NCI-H2227 (cell line): ENCODE measurements around the gene C5orf24.
"Not testable (repeated sequence)": the region's sequence is repeated elsewhere in the genome, so short reads cannot be mapped to it uniquely, and the experiment has no call there.

Experiments
- DNase-seq: peaks from one replicate; lab custom pipeline; 2025; ENCODE audit not compliant: unreplicated experiment; lab: John Stamatoyannopoulos, UW

Gene C5orf24

DNA sequence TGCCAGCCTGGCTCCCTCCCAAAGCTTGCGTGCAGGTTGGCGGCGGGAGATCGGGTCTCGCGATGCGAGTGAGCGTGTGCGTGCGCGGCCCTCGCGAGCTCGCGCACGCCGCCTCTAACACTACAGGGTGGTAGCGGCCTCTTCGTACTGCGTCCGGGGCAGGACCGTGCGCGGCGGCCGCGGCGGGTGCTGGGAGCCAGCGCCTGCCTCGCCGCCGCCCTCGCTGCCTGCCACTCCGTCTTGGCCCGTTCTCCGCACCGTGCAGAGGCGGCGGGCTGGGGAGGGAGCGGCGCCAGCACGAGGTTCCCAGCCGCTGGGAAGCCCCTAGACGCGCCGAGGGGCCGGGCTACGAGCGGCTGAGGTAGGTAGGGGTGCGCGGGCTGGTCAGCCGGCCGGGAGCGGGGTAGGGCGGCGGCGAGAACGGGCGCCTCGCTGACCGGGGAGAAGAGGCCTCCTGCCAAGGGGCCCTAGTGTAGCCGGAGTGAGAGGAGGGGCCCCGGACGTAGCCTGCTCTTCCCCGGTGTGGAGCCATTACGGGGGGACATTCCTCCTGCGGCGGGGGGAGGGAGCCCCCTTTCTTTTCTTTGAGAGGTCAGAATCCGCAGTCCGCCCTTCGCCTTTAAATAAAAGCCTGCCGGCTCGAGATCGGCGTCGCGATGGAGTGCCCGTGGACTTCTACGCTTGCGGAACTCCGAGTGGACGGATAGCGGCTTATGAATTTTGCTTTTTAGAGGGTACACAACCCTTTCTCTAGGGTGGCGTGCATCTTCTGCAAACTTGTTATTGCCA is at the start of gene C5orf24:
Gene C5orf24 (plus strand): TSS at position 117 of the 789 bp plus-strand sequence. CDS start 8,933 bp downstream, outside the sequence.
- peak; percentile 93 for DNase-seq

DNA sequence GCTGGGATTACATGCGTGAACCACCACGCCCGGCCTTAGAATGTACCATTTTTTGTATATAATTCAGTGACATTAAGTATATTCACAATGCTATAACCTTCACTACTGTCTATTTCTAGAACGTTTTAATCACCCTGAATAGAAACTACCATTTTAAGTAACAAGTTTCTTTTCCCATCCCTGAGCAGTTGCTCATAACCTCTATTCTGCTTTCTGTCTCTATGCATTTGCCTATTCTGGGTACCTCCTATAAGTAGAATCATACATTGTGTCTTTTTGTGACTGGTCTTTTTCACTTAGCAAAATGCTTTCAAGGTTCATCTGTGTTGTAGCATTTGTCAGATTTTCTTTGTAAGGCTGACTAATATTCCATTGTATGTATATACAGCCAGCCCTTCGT is 47.3 kb upstream of the C5orf24 start:
- no peak for DNase-seq

DNA sequence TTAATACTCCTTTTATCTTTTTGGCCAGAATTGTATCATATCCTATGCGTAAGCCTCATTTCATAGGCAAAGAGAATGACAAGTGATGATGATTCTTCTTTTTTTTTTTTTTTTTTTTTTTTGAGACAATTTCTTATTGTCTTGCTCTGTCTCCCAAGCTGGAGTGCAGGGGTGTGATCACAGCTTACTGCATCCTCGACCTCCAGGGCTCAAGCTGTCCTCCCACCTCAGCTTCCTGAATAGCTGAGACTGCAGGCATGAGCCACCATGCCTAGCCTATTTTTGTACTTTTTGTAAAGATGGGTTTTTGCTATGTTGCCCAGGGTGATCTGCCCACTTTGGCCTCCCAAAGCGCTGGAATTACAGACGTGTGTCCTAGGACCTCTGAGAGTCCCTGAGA is 41.9 kb upstream of the C5orf24 start:
- DNase-seq, result no peak

DNA sequence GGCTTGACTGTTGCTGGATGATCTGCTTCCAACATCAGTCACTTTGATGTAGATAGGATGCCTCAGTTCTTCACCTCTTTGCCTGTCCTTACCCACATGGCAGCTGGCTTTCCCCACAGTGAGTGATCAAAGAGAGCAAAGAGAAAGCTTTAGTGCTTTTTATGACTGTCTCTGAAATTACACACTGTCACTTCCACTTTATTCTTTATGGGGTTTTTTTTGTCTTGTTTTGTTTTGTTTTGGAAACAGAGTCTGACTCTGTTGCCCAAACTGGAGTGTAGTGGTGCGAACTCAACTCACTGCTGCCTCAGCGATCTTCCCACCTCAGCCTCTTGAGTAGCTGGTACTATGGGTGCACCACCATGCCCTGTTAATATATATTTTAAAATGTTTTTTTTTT is 32.4 kb upstream of the C5orf24 start:
- no peak for DNase-seq

DNA sequence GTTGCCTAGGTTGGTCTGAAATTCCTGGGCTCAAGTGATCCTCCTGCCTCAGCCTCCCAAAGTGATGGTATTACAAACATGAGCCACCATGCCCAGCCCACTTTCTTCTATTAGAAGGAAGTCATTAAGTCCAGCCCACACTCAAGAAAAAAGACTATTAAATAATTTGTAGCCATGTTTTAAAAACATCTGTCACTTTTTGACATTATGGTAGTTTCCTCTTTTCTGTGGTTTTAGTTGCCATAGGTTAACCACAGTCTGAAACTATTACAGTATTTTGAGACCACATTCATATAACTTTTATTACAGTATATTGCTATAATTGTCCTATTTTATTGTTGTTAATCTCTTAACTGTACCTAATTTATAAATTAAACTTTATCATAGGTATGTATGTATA is 31.9 kb upstream of the C5orf24 start:
- no peak for DNase-seq

DNA sequence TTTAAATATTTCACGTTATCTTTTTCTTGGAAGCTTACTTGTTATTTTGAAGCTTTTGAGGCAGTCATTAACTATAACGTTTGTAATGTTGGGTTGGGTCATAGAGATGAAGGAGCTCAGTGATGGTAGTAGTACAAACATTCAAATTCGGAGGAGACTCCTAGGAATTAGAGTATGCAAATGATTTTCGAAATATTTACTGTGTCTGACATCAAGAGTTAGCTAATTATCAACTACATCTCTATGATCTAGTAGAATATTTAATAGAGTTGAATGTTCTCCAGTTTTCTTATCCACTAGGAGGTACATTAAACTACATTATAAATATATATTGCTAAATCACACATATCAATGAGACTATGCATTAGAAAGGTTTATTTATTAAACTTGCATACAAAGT is 28.8 kb upstream of the C5orf24 start:
- DNase-seq, result no peak

DNA sequence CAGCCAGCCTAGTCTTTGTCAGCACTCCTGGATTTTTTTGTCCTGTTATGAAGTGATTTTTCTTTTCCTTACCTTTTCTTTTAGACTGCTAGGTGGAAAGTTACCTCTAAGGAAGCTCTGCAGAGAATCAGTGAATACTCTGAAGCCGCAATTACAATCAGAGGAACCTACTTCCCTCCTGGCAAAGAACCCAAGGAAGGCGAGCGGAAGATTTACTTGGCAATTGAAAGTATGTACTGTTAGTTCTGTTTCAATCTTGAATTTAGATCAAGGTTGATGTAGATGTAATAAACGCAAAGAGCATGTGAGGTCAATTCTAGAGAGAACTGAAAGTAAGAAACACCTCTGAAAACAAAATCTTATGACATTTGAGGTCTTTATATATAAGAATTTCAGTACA is 27.0 kb upstream of the C5orf24 start:
- no peak for DNase-seq

DNA sequence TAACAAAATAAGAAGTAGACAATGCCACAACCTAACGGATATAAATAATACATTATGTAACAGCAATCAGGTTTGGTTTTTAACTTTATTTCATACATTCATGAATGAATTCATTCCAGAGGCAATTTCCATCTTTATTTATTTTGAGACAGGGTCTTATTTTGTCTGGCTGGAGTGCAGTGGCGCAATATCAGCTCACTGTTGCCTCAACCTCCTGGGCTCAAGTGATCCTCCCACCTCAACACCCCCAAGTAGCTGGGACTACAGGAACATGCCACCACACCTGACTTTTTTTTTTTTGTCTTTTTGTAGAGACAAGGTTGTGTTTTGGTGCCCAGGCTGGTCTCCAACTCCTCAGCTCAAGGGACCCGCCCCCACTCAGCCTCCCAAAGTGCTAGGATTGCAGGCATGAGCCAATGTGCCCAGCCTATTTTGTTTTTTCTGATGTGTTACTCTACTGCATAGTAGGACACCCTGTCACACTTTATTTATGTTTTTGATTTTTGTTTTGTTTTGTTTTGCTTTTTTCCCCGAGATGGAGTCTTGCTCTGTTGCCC is 26.3 kb upstream of the C5orf24 start:
- no peak for DNase-seq

DNA sequence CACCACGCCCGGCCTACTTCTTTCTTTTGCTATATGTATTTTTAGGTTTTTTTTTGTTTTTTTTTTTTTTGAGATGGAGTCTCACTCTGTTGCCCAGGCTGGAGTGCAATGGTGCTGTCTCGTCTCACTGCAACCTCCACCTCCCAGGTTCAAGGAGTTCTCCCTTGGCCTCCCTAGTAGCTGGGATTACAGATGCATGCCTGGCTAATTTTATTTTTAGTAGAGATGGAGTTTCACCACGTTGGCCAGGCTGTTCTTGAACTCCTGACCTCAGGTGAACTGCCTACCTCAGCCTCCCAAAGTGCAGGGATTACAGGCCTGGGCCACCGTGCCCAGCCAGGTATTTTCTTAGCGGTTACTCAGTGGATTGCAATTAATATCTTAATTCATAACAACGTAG is 23.9 kb upstream of the C5orf24 start:
- DNase-seq, result no peak

DNA sequence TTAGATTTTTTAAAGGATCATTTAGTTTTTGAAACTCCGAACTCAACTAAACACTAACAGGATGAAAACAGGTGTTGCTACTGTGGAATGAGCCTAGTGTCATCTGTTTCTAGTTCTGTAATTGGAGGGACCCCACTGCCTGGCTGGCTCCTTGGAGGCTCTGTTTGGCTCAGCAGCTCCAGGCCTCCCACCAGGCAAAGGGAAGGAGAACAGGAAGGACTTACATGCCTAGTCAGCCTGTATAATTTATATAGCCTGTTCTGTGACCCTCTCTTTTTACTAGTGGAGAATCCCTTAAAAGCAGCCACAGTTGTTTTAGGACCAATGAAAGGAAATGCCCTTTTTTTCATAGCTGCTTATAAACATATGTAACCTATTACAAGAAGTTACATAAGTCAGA is 21.1 kb upstream of the C5orf24 start:
- DNase-seq, result no peak

DNA sequence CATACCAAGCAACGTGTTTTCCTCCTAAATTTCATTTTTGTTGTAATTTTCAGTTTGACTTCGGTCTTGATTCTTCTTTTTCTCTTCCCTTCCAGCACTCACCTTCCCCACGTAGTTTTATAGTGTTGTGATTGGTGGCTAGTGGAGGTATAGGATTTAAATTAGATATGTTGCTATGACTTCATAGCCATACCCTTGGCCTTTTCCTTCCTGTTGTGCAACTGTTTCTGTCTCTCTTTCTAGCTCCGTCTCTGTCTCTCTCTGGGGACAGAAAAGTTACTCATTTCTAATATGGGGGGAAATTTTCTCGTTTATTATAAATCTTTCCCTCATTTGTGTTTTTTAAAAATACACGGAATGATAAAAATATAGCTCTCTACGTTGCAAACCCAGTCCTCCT is 20.6 kb upstream of the C5orf24 start:
- no peak for DNase-seq

DNA sequence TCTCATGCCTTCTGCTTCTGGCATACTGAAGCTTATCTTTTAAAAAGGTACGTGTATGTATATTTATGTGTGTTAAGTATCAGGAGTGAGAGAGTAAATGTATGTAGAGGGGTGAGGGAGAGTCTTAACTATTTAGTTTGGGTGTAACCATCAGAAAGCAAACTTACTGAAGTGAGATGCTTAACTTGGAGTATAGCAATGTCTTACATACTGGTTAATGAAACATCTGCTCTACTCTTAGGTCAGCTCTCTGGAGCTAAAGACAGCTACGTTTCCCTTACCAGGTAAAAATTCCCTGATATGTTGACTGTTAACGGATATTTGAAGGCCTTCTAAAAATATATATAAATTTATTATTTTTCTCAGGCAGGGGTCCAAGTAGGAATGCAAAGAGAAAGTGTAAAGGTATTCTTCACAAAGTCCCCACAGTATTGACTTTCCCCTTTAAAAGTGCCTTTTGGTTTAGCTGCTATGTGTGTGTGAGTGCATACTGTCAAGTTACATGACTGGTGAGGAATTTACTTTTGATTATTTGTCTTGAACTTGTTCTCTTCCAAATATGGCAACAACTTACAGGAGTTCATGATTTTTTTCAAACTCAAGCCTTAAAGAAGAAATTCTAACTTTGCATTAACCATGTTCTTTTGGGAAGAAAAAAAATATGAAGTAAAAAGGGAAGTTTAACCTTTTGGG is 12.3 kb upstream of the C5orf24 start:
- DNase-seq, result no peak

DNA sequence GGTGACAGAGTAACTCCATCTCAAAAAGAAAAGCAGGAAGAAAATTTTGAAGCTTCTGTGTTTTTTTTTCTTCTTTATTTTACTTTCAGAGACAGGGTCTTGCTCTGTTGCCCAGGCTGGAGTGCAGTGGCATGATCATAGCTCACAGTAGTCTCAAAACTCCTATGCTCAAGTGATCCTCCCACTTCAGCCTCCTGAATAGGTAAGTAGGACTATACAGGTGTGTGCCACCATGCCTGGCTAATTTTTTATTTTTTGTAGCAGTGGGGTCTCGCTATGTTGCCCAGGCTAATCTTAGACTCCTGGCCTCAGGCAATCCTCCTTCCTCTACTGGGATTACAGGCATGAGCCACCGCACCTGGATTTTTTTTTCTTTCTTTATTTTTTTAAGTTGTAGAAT is 10.1 kb upstream of the C5orf24 start:
- no peak for DNase-seq

DNA sequence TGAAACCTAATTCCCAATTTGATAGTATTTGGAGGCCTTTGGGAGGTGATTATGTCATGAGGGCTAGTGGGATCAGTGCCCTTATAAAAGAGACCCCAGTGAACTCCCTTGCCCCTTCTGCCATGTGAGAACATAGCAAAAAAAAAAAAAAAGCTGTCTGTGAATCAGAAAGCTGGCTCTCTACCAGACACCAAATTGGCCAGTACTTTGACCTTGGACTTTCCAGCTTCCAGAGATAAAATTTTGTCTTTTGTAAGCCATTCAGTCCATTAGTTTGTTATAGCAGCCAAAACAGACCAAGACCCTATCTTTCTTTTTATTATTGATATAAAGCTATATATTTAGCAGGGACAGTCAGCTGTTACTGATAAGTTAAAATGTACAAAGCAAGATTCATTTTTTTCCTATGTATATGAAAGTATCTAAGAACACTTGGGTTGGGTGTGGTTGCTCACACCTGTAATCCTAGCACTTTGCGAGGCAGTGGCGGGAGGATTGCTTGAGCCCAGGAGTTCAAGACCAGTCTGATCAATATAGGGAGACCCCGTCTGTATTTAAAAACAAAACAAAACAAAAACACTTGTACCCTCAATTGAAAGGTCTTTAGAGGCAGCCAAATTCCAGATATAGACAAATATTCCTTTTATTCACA is 8.1 kb upstream of the C5orf24 start:
- no peak for DNase-seq

DNA sequence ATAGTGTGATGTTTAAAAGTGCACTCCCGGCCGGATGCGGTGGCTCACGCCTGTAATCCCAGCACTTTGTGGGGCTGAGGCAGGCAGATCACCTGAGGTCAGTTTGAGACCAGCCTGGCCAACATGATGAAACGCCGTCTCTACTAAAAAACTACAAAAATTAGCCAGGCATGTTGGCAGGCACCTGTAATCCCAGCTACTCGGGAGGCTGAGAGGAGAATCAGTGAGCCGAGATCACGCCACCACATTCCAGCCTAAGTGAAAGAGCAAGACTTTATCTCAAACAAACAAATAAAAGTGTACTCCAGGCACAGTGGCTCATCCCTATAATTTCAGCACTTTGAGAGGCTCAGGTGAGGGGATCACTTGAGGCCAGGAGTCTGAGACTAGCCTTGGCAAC is 7.4 kb upstream of the C5orf24 start:
- DNase-seq, result not testable (repeated sequence)

DNA sequence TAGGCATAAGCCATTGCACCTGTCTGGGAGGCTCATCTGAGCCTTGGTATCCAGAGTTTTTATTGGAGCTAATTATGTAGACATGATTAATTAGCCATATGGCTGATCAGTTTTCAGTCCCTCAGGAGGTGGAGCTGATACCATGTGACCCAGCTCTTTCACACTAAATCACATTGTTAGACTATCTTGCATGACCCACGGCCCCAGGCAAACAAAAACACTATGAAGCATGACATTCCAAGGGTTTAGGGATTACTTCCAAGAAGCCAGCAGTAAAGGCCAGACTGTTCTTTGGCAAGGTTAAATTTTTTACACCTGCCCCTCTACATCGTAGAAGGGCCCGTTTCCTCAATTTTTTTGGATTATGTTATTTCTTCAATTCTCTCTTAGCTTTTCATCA is 5.0 kb upstream of the C5orf24 start:
- no peak for DNase-seq

DNA sequence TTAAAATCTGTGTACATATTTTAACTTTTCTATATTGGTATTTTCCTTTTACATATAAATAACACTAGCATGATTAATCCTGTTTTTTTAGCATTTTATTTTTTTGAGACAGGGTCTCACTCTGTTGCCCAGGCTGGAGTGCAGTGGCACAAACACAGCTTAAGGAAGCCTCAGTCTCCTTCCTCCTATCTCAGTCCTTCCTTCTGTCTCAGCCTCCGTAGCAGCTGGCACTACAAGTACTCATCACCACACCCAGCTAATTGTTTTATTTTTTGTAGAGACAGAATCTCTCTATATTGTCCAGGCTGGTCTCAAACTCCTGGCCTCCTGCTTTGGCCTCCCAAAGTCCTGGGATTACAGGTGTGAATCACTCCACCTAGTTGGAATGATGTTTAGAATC is 1.5 kb upstream of the C5orf24 start:
- no peak for DNase-seq

DNA sequence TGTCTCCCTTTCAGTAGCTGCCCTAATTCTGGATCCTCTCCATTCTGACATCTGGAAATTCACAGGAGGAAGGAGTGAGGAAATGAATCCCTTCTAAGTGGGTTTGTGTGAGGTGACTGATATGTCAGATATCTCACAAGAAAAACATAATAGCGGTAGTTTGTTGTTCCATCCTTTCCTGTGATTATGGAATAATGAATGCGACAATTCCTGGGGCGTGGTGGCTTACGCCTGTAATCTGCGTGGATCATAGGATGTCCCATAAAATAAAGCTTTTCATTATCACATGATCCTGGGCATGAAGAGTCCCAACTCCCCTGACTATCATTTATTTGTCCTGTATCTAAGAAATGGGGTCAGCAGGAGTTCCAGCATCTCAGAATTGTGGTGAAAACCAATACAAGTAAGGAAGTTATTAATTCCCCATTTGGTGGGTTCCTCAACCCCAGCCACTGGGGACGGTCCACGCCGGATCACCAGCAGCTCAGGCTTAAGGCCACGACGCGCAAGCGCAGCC is 375 bp upstream of the C5orf24 start:
- no peak for DNase-seq

DNA sequence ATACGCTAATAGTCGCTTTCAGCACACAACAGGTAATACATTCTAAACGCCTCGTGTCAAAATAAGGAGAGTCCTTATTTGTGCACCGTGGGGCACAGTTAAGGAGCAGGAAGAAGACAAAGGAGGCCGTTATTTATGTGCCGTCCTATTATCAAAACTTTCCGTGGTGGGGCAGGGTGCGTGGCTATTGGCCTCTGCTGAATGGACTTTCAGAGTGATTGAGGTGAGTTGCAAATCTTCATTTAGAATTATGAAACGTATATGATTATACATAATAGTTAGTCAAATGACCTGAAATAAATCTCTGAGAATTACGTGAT is 833 bp downstream of the C5orf24 start:
- no peak for DNase-seq

DNA sequence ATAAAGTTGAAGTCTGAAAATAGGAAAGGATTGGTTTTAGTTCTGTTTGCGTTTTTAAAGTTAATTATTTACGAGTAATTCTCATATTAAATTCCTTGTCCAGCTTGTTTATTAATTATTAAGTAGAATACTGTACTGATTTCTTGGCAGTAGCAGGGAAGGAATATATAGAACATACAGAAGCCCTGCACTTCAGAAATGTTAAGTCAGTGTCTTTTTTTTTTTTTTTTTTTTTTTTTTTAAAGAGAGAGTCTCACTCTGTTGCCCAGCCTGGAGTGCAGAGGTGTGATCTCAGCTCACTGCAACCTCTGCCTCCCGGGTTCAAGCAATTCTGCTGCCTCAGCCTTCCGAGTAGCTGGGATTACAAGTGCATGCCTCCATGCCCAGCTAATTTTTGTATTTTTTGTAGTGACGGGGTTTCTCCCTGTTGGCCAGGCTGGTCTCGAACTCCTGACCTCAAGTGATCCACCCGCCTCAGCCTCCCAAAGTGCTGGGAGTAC is 3.7 kb downstream of the C5orf24 start:
- DNase-seq, result not testable (repeated sequence)

DNA sequence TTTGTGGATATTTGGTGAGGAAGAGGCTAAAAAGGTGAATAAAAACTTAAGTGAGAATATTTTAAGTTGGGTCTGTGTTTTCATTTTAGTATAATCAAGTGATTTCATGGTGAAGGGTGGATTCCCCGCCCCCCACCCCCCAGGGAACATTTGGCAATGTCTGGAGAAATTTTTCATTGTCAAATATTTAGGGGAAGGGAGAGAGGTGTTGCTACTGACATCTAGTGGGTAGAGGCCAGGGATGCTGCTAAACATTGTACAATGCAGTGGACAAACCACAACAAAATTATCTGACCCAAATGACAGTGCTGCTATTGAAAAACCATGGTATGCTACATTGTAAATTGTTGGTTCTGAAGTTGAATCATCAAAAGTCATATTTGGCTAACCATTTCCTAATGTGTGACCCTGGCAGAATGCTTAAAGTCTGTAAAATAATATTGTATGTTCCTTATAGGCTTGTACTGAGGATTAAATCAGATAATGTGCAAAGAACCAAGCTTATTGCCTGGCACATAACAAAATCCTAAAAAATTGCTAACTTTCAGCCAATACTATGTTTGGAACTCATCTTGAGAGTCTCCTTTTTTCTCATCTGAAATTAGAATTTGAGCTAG is 5.6 kb downstream of the C5orf24 start:
- DNase-seq, result peak; percentile 5
